Measurements from ENCODE around the gene MBTPS1. TPM values are rescaled to one million over a fixed set of nuclear protein-coding genes. Genes with fewer than 3 reads are reported as not detected.

Gene MBTPS1
- total and polyA plus RNA-seq, 2 experiments from 2014 or later: 61.0 to 69.7 TPM

DNA sequence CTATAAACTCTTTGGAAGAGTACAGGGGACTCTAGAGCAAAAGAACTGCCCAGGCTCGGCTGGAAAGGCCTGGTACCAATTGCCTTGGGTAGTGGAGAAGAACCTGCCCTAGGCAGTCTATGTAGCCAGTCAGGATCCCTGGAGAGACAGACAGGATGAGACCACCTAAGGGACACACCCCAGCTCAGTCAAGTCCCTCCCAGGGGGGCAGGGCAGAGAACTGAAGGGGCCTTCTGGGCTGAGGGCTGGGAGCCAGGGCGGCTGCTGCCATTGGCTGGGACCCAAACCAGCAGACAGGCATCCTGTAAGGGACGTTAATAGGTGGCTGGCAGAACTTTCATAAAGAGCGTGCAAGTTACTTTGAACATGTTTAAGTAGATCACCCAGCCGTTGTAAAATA lies 61.4 kb downstream of the MBTPS1 start:
- Histone ChIP-seq H3K27me3 (no peaks in the 10 kb centered on the region), H3K27ac (no peak overlapping the region), H3K9me3 (ENCODE audit: low read depth) (no peaks in the 10 kb centered on the region), H3K4me3 (no peak overlapping the region), H3K36me3 (peaks cover 29% of the 10 kb centered on the region), H3K4me1 (ENCODE audit: low read depth) (no peaks in the 10 kb centered on the region)
- TF ChIP-seq, protein P1, sequence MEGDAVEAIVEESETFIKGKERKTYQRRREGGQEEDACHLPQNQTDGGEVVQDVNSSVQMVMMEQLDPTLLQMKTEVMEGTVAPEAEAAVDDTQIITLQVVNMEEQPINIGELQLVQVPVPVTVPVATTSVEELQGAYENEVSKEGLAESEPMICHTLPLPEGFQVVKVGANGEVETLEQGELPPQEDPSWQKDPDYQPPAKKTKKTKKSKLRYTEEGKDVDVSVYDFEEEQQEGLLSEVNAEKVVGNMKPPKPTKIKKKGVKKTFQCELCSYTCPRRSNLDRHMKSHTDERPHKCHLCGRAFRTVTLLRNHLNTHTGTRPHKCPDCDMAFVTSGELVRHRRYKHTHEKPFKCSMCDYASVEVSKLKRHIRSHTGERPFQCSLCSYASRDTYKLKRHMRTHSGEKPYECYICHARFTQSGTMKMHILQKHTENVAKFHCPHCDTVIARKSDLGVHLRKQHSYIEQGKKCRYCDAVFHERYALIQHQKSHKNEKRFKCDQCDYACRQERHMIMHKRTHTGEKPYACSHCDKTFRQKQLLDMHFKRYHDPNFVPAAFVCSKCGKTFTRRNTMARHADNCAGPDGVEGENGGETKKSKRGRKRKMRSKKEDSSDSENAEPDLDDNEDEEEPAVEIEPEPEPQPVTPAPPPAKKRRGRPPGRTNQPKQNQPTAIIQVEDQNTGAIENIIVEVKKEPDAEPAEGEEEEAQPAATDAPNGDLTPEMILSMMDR (IDR thresholded peaks at IDR 0.05; ENCODE audit: low read depth, low read length): no peak
- peak in 1 of 2 donors; percentile 16 for DNase-seq (ENCODE audit: low read depth in 1 of 2, low spot score in 1 of 2)

GRCh38 chr16:84054916-84055315 lies 61.8 kb downstream of the MBTPS1 start:
- no peak overlapping the region for H3K27ac ChIP-seq
- H3K9me3 ChIP-seq (ENCODE audit: low read depth): no peaks in the 10 kb centered on the region
- no peaks in the 10 kb centered on the region for H3K4me1 ChIP-seq (ENCODE audit: low read depth)
- peak in 1 of 2 donors; percentile 52 for DNase-seq (ENCODE audit: low read depth in 1 of 2, low spot score in 1 of 2)
- no peaks in the 10 kb centered on the region for H3K27me3 ChIP-seq
- H3K4me3 ChIP-seq: no peak overlapping the region
- TF ChIP-seq, protein P1 (IDR thresholded peaks at IDR 0.05; ENCODE audit: low read depth, low read length): no peak
- H3K36me3 ChIP-seq: peaks cover 25% of the 10 kb centered on the region

DNA sequence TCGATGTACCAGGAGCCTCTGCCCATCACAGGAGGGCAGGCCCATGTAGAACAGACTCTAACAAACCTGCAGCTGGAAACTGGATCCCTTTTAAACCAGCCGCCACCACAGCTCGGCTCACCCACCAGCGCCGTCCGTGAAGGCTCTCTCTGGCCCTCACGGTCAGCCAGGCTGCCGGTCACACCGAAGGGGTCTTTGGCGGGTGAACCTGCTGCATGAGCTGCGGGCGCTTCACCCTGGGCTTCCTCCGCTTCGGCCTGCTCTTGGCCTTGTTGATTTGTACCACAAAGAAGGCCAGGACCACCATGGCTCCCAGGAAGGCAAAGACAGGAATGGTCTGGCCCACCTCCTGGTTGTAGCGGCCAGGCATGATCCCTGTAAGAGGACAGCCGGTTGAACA lies 62.5 kb downstream of the MBTPS1 start:
- Histone ChIP-seq H3K9me3 (ENCODE audit: low read depth) (no peaks in the 10 kb centered on the region), H3K27me3 (no peaks in the 10 kb centered on the region), H3K36me3 (peaks cover 19% of the 10 kb centered on the region), H3K27ac (no peak overlapping the region), H3K4me1 (ENCODE audit: low read depth) (no peaks in the 10 kb centered on the region), H3K4me3 (no peak overlapping the region)
- TF ChIP-seq, protein P1 (IDR thresholded peaks at IDR 0.05; ENCODE audit: low read depth, low read length): no peak
- DNase-seq (ENCODE audit: low read depth in 1 of 2, low spot score in 1 of 2): no peak

GRCh38 chr16:84053237-84053636 lies 63.5 kb downstream of the MBTPS1 start:
- peaks cover 13% of the 10 kb centered on the region for H3K36me3 ChIP-seq
- H3K27ac ChIP-seq: no peak overlapping the region
- no peaks in the 10 kb centered on the region for H3K27me3 ChIP-seq
- DNase-seq (ENCODE audit: low read depth in 1 of 2, low spot score in 1 of 2): no peak
- TF ChIP-seq, protein P1 (IDR thresholded peaks at IDR 0.05; ENCODE audit: low read depth, low read length): no peak
- no peak overlapping the region for H3K4me3 ChIP-seq
- no peaks in the 10 kb centered on the region for H3K4me1 ChIP-seq (ENCODE audit: low read depth)
- no peaks in the 10 kb centered on the region for H3K9me3 ChIP-seq (ENCODE audit: low read depth)

DNA sequence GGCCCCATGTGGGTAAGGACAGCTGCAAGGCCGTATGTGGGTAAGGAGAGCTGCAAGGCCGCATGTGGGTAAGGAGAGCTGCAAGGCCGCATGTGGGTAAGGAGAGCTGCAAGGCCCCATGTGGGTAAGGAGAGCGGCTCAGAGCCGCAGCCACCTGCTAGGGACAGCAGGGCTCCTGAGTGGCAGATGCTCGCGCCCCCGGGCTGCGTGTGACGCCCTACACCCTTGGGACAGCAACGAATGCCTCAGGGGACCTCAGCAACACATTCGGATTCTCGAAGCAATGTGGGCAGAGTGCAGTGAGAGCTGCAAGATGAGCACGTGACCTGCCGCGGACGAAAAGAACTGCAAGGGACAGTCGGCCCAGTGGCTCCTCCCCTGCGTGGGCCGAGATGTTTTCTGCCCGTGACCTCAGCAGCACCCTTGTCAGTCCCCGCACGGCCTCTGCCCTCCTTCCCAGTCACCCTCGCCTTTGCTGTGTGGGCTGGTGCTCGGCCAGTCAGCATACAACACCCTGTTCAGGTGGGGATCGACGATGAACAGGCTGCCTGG lies 64.6 kb downstream of the MBTPS1 start:
- H3K9me3 ChIP-seq (ENCODE audit: low read depth): no peaks in the 10 kb centered on the region
- DNase-seq (ENCODE audit: low read depth in 1 of 2, low spot score in 1 of 2): no peak
- H3K4me3 ChIP-seq: no peak overlapping the region
- no peak overlapping the region for H3K27ac ChIP-seq
- TF ChIP-seq, protein P1 (IDR thresholded peaks at IDR 0.05; ENCODE audit: low read depth, low read length): no peak
- no peaks in the 10 kb centered on the region for H3K27me3 ChIP-seq
- H3K36me3 ChIP-seq: peaks cover 7% of the 10 kb centered on the region
- H3K4me1 ChIP-seq (ENCODE audit: low read depth): no peaks in the 10 kb centered on the region

All from cardiac muscle cell (in vitro differentiated cells and primary cell).